ENCODE results near the gene MGLL. TPM values are rescaled to one million over a fixed set of nuclear protein-coding genes. Genes with fewer than 3 reads are reported as not detected.
A peak's percentile ranks its signal among the peaks of the same experiment; 100 is the strongest.

Gene MGLL
- total RNA-seq, 1 experiment from 2014 or later = 42.4 TPM

DNA sequence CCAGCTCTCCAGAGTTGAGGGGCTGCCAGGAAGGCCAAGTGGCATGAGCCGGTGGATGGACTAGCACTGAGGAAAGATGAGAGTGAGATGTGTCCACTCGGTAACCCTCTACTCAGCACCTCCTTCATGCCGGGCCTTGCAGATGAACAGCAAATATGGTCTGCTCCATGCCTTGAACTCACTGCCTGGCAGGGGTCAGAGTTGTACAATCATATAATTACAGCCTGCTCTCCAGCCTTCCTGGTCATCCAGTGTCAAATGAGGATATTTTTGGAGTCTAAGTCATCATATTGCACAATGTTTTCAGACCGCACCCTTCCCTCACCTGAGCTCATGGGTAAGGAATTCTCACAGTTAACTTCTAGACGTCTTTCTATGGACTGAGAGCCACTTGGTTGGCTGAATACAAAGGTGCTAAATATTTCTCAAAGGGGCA is 4.9 kb downstream of the MGLL start:
- peaks cover 83% of the 10 kb centered on the region for H3K4me1 Mint-ChIP-seq (ENCODE audit: low read depth, unreplicated experiment)
- intact Hi-C loops (cut with micrococcal nuclease; ENCODE audit: unreplicated experiment) = loop anchor here (1.0 to 2.0 kb wide), 2 partner anchors 50 to 71 kb away; no protein-coding TSS in a partner anchor
- peaks cover 51% of the 10 kb centered on the region for H3K36me3 Mint-ChIP-seq (ENCODE audit: insufficient read depth, unreplicated experiment)
- TF ChIP-seq CTCF (IDR thresholded peaks at IDR 0.05; ENCODE audit: unreplicated experiment) = no peak
- H3K27ac Mint-ChIP-seq (ENCODE audit: unreplicated experiment) = peak overlapping the region; percentile 84
- no peak overlapping the region for H3K4me3 Mint-ChIP-seq (ENCODE audit: low read depth, unreplicated experiment)
- CTCF ChIA-PET = interaction anchor here (0.6 to 1.8 kb wide), 14 partner anchors 9 to 243 kb away, joined by 3 to 17 read pairs (median 3); no protein-coding TSS in a partner anchor
- H3K9me3 Mint-ChIP-seq (ENCODE audit: low read depth, unreplicated experiment) = no peaks in the 10 kb centered on the region
- DNase-seq = peak; percentile 77
- no peaks in the 10 kb centered on the region for H3K27me3 Mint-ChIP-seq (ENCODE audit: unreplicated experiment)
- BruUV-seq (replicated peaks) = no TSS peak

DNA sequence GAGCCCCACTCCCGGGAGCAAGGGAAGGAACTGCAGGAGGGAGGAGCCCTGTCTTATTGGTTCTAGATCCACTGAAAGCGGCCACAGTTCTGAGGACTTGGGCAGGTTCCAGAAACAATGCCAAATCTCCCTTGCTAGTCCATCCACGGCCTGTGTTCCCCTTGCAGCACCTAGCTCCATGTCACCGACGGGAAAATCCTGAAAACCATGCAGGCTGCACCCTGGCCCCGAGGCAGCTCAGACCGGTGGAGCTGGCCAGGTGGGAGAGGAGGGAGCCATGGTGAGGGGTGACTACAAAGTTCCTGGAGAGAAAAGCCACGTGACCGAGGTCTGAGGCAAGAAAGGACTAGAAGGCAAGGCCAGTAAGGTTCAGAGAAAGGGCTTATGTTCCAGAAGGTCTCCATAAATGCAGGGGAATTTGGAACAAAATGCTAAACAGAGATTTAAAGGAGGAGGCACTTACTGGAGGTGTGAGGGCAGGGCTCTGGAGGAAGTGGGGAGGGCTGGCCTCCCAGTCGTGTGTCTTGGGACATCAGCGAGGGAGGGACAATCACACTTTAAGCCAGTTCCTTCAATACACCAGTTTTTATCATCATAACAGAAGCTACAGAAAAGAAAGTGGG is 5.4 kb downstream of the MGLL start:
- Mint-ChIP-seq H3K4me3 (ENCODE audit: low read depth, unreplicated experiment) (peak overlapping the region; percentile 39), H3K4me1 (ENCODE audit: low read depth, unreplicated experiment) (peaks cover 78% of the 10 kb centered on the region), H3K36me3 (ENCODE audit: insufficient read depth, unreplicated experiment) (peaks cover 46% of the 10 kb centered on the region), H3K27ac (ENCODE audit: unreplicated experiment) (peak overlapping the region; percentile 84), H3K9me3 (ENCODE audit: low read depth, unreplicated experiment) (no peaks in the 10 kb centered on the region), H3K27me3 (ENCODE audit: unreplicated experiment) (no peaks in the 10 kb centered on the region)
- peak; percentile 40 for DNase-seq
- BruUV-seq (replicated peaks) = no TSS peak
- TF ChIP-seq CTCF (IDR thresholded peaks at IDR 0.05; ENCODE audit: unreplicated experiment) = no peak
- CTCF ChIA-PET = interaction anchor here (0.6 to 1.8 kb wide), 13 partner anchors 8 to 242 kb away, joined by 3 to 17 read pairs (median 3); no protein-coding TSS in a partner anchor
- intact Hi-C loops (cut with micrococcal nuclease; ENCODE audit: unreplicated experiment) = loop anchor here (1.0 to 2.0 kb wide), 2 partner anchors 50 to 70 kb away; no protein-coding TSS in a partner anchor

DNA sequence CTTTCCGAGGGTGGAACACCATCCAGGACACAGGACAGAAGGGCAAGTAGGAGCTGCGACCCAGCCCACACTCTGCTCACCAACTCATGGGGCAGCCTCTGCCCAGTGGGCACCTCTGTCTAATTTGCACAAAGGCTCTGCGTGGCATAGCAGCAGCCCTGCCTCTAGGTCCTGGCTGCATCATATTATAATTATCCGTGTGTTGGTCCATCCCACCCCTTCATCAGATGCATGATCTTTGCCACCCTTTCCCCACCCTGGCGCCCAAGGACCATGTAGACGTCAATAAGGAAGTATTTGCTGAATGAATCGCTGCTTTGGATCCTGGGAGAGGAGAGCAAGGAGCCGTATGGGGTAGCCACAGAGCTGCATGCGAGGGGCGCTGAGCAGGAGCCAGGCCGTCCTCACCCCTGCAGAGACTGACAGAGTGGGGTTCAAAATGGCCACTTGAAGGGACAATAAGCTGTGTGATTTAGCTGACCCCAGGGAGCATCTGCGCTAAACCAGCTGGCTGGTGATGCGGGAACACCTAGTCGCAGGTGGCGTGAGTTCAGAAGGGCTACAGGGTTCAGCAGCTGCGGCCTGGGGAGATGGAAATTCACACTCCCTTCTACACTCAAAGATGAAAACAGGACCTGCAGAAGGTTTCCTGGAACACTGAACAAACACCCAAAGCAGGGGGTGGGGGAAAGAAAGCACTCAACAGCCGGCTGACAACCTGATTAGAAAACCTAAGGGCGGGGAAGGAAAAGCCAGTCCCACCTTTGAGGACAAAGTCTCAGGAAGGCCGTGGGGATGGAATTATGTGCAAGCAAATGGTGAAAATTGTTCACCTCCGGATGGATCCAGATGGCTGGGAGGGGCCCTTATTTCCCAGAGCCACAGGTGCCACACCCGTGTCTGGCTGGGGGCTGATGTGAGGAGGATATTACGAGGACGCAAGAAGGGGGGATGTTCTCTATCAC is 6.4 kb downstream of the MGLL start:
- peak overlapping the region; percentile 39 for H3K4me3 Mint-ChIP-seq (ENCODE audit: low read depth, unreplicated experiment)
- no peak for TF ChIP-seq CTCF (IDR thresholded peaks at IDR 0.05; ENCODE audit: unreplicated experiment)
- peak; percentile 39 for DNase-seq
- no TSS peak for BruUV-seq (replicated peaks)
- H3K9me3 Mint-ChIP-seq (ENCODE audit: low read depth, unreplicated experiment) = no peaks in the 10 kb centered on the region
- peaks cover 42% of the 10 kb centered on the region for H3K36me3 Mint-ChIP-seq (ENCODE audit: insufficient read depth, unreplicated experiment)
- CTCF ChIA-PET = interaction anchor here (0.6 to 1.8 kb wide), 3 partner anchors 25 to 241 kb away, joined by 3 to 17 read pairs (median 5); no protein-coding TSS in a partner anchor
- H3K4me1 Mint-ChIP-seq (ENCODE audit: low read depth, unreplicated experiment) = peaks cover 68% of the 10 kb centered on the region
- H3K27ac Mint-ChIP-seq (ENCODE audit: unreplicated experiment) = peak overlapping the region; percentile 84
- H3K27me3 Mint-ChIP-seq (ENCODE audit: unreplicated experiment) = no peaks in the 10 kb centered on the region
- intact Hi-C loops (cut with micrococcal nuclease; ENCODE audit: unreplicated experiment) = loop anchor here (2.0 kb wide), 1 partner anchor 69 kb away; no protein-coding TSS in a partner anchor

GRCh38 chr3:127815001-127815400 is 7.3 kb downstream of the MGLL start:
- BruUV-seq (replicated peaks) = no TSS peak
- DNase-seq = no peak
- intact Hi-C loops (cut with micrococcal nuclease; ENCODE audit: unreplicated experiment) = no loop called here
- H3K36me3 Mint-ChIP-seq (ENCODE audit: insufficient read depth, unreplicated experiment) = peaks cover 33% of the 10 kb centered on the region
- CTCF ChIA-PET = interaction anchor here (0.6 to 1.3 kb wide), 4 partner anchors 17 to 218 kb away, joined by 3 to 5 read pairs (median 3); no protein-coding TSS in a partner anchor
- no peaks in the 10 kb centered on the region for H3K27me3 Mint-ChIP-seq (ENCODE audit: unreplicated experiment)
- H3K27ac Mint-ChIP-seq (ENCODE audit: unreplicated experiment) = no peak overlapping the region
- H3K9me3 Mint-ChIP-seq (ENCODE audit: low read depth, unreplicated experiment) = no peaks in the 10 kb centered on the region
- no peak overlapping the region for H3K4me3 Mint-ChIP-seq (ENCODE audit: low read depth, unreplicated experiment)
- TF ChIP-seq CTCF (IDR thresholded peaks at IDR 0.05; ENCODE audit: unreplicated experiment) = no peak
- H3K4me1 Mint-ChIP-seq (ENCODE audit: low read depth, unreplicated experiment) = peaks cover 59% of the 10 kb centered on the region
